Measurements from ENCODE around the gene DDAH2.

DDAH2 gene

DNA sequence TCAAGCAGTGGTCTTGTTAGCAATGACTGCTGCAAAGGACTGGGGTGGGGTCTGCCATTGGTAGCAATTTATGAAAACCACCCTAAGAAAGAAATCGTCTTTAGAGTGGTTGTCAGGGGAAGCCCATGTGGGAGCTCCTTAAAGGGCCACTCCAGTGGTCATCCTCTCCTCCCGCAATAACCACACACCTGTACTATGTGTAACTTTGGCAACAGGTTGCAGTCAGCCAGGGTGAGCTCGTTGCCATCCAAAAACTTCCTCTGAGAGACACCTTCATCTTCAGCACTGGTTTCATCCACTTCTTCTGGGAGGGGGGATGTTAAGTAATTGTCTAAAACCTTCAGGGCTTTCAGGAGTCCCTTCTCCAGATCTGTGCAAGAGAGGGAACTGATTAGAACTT is 2.9 kb upstream of the DDAH2 start:
- TF ChIP-seq, protein P1, sequence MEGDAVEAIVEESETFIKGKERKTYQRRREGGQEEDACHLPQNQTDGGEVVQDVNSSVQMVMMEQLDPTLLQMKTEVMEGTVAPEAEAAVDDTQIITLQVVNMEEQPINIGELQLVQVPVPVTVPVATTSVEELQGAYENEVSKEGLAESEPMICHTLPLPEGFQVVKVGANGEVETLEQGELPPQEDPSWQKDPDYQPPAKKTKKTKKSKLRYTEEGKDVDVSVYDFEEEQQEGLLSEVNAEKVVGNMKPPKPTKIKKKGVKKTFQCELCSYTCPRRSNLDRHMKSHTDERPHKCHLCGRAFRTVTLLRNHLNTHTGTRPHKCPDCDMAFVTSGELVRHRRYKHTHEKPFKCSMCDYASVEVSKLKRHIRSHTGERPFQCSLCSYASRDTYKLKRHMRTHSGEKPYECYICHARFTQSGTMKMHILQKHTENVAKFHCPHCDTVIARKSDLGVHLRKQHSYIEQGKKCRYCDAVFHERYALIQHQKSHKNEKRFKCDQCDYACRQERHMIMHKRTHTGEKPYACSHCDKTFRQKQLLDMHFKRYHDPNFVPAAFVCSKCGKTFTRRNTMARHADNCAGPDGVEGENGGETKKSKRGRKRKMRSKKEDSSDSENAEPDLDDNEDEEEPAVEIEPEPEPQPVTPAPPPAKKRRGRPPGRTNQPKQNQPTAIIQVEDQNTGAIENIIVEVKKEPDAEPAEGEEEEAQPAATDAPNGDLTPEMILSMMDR (IDR thresholded peaks at IDR 0.05; ENCODE audit: low read depth, low read length, missing control alignments), result no peak
- no peak overlapping the region for H3K4me3 ChIP-seq (ENCODE audit: low read depth, low read length)
- DNase-seq (ENCODE audit: low read depth), result no peak

DNA sequence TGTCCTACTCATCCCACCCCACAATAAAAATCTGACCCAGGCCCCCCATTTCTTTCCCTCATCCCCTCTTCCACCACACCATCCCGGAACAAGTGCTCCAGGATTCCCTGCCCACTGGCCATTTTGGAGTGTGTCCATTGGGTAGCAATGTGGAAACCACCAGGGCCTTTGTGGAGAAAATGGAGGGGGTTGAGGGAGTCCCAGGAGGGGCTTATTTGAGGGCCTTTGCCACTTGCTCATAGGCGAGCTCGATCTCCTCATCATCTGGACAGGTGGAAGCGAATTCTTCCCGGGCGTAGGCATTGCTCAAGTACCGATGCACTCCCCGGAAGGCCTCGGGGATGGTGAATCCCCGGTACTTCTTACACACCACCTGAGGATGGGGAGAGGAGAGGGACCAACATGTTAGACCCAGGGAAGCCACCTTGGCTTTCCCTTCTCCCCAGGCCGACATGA is 1.6 kb upstream of the DDAH2 start:
- no peak overlapping the region for H3K4me3 ChIP-seq (ENCODE audit: low read depth, low read length)
- no peak for DNase-seq (ENCODE audit: low read depth)
- TF ChIP-seq, protein P1 (IDR thresholded peaks at IDR 0.05; ENCODE audit: low read depth, low read length, missing control alignments), result no peak

DNA sequence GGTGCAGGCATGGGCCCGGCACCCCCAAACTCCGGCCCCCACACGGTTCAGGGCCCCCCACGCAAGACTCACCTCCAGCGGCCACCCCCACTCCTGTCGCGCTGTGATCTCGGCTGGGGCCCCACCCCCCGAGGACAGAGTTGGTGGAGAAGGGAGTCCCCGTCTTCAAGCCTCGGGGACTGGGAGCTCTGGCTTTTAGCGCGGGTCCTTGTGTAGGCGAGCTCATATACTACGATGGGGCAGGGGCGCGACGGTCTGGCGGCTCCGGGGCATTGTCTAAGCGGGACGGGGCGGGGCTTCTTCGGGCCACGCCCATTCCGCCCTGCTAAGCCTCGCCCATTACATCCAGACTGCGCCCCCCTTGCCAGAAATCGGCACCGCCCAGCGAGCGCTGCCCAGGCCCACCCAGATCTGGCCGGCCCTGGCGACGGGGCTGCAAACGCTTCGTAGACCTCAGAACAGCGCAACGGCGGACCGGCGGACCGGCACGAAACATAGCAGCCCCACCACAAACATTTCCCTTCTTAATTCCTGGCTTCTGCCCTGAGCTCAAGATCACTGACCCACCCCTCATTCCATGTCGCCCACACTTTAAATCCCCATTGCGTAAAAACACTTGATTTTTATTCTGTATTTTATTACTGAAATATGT is 1.0 kb upstream of the DDAH2 start:
- no peak for DNase-seq (ENCODE audit: low read depth)
- TF ChIP-seq, protein P1 (IDR thresholded peaks at IDR 0.05; ENCODE audit: low read depth, low read length, missing control alignments), result no peak
- peak overlapping the region; percentile 51 for H3K4me3 ChIP-seq (ENCODE audit: low read depth, low read length)

DNA sequence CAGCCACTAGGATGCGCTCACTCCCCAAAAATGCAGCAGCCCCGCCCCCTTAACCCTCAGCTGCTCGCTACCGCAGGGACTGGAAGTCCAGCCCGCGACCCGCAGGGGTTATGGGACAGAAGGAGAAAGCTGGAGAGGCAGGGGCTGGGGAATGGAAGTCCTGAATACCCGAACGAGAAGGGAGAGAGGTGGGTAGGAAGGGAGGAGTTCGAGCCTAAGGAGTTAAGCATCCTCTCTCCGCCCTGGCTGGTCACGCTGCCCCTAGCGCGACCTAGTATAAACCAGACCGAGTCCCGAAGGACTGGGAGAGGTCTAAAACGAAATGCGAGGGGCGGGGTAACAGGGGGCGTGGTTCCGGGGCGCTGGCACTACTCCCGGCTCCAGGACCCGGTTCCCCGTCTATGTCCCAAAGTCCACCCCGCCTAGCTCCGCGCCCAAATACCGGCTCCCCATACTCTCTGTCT is 448 bp upstream of the DDAH2 start:
- no peak for DNase-seq (ENCODE audit: low read depth)
- TF ChIP-seq, protein P1 (IDR thresholded peaks at IDR 0.05; ENCODE audit: low read depth, low read length, missing control alignments), result no peak
- peak overlapping the region; percentile 51 for H3K4me3 ChIP-seq (ENCODE audit: low read depth, low read length)

DNA sequence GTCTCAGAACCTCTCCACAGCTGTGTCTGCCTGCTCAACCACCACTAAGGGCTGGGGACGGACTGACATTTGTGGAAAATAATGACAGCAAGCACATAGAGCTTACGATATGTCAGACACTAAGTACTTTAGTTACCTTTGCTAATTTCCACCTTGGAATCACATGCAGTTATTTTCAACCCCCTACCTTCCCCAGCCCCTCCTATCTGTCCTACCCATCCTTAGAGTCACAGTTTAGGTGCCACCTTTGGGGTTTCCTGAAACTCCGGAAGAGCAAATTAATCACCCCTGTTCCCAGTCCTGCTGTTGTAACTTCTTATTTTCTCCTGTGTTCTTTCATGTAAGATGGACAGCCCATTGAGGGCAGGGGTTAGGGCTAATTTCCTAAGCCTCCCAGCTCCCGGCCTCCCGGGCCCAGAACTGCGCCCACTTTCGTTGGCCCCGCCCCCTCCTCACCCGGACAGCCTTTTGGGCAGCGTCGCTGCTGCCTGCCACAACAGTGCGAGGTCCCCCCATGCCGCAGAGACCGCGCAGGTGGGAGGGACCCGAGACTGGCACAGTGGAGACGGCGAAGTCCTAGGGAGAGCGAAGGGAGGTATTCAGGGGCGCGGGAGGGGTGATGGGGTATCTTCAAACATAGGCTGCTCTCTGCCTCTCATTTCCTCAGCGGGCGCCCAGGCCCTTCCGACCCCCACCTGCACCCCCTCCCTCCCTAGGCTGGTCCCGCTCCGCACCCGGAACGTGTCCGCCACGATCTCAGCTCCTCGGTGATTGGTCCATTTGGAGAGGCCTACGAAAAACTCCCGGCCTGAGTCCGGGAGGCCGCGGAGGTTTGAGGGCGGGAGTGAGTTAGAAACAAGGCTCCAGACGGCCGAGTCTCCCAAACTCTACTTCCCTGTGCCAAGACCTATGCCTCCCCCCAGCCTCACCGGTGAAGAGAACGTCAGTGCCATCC is 1.1 kb downstream of the DDAH2 start:
- TF ChIP-seq, protein P1 (IDR thresholded peaks at IDR 0.05; ENCODE audit: low read depth, low read length, missing control alignments), result no peak
- DNase-seq (ENCODE audit: low read depth), result peak; percentile 70
- H3K4me3 ChIP-seq (ENCODE audit: low read depth, low read length), result no peak overlapping the region

DNA sequence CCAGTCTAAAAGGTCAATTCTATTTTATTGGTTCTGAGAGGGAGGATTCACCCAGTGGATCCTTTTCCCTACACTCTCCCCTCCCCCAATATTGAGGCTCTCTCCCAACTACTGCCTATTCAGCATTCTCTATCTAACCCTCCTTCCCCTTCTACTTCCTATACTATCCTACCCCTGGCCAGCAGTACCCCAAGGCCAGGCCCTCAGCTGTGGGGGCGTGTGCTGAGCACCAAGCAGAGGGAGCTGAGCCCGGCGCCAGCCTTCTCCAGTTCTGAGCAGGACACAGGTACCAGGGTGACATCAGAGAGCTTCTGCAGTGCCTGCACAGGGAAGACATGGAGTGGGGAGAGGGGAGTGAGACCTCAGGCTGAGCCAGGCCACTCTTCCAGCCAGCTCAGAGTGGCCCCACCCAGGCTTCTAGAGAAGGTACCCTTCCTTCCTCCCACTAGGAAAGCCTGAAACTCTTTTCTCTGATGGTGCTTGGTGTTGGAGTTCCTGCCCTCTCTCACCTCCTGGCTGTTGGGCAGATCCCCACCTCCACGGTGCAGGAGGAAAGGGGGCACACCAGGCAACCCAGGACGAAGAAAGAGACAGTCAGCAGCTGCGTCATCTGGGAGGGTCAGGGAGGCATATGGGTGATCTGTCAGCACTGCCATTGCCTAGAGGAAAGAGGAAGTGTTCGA is 1.9 kb downstream of the DDAH2 start:
- no peak for DNase-seq (ENCODE audit: low read depth)
- TF ChIP-seq, protein P1 (IDR thresholded peaks at IDR 0.05; ENCODE audit: low read depth, low read length, missing control alignments), result no peak
- no peak overlapping the region for H3K4me3 ChIP-seq (ENCODE audit: low read depth, low read length)
